Stimulated activated naive B cell treated with anti-CD40 and anti-IgM and Interleukin-4, amounts not matched to agents 10 μg/mL and 1 μg/mL and 100 μg/mL, for 72 hours (primary cell): ENCODE measurements around the gene PRRC1.

ENCODE experiments used
- ATAC-seq, 2 donors: fragments of 150-1000 bp; cut with Tn5 transposase; replicated peaks; 2 replicates each; pipeline ENCODE4 v1.10.0; 2021; ENCODE audit warnings: moderate library complexity in 1 of 2
- DNase-seq: peaks from one replicate; pipeline ENCODE4 v3.0.0; 2021
- H3K27ac Mint-ChIP-seq: one replicate; pipeline ENCODE4 v1.8.0; 2022; ENCODE audit warnings: mild to moderate bottlenecking, mixed read lengths
- H3K27me3 Mint-ChIP-seq, 2 donors: one replicate each; pipeline ENCODE4 v1.8.0; 2022; ENCODE audit warnings: mixed read lengths in 2 of 2
- H3K36me3 Mint-ChIP-seq, 2 donors: one replicate each; pipeline ENCODE4 v1.8.0; 2022; ENCODE audit warnings: mixed read lengths in 2 of 2, mild to moderate bottlenecking in 1 of 2
- H3K4me1 Mint-ChIP-seq, 2 donors: one replicate each; pipeline ENCODE4 v1.8.0; 2022; ENCODE audit warnings: mixed read lengths in 2 of 2, mild to moderate bottlenecking in 1 of 2
- H3K4me3 Mint-ChIP-seq, 2 donors: one replicate each; pipeline ENCODE4 v1.8.0; 2022; ENCODE audit warnings: mild to moderate bottlenecking in 2 of 2, mixed read lengths in 2 of 2, moderate library complexity in 1 of 2
- H3K9me3 Mint-ChIP-seq, 2 donors: one replicate each; pipeline ENCODE4 v1.8.0; 2022; ENCODE audit warnings: mixed read lengths in 2 of 2, mild to moderate bottlenecking in 1 of 2

Gene PRRC1

GRCh38 chr5:127581450-127581849 lies 64.0 kb downstream of the PRRC1 start:
- Mint-ChIP-seq H3K9me3 (no peaks in the 10 kb centered on the region), H3K4me3 (no peak overlapping the region), H3K27me3 (peaks cover 0 to 8% of the 10 kb centered on the region in 2 donors), H3K27ac (no peak overlapping the region), H3K36me3 (no peaks in the 10 kb centered on the region), H3K4me1 (peaks cover 0 to 4% of the 10 kb centered on the region in 2 donors)
- ATAC-seq (no peak), DNase-seq (no peak)

- Mint-ChIP-seq H3K27me3 (peaks cover 0 to 8% of the 10 kb centered on the region in 2 donors), H3K4me3 (no peak overlapping the region), H3K36me3 (no peaks in the 10 kb centered on the region), H3K4me1 (peaks cover 0 to 4% of the 10 kb centered on the region in 2 donors), H3K9me3 (no peaks in the 10 kb centered on the region), H3K27ac (no peak overlapping the region)
- ATAC-seq (no peak), DNase-seq (no peak)
These were observed 65.4 kb downstream of the PRRC1 start for GRCh38 chr5:127582773-127583370.

- DNase-seq (no peak), ATAC-seq (no peak)
- Mint-ChIP-seq H3K36me3 (no peaks in the 10 kb centered on the region), H3K27ac (no peak overlapping the region), H3K27me3 (peaks cover 0 to 8% of the 10 kb centered on the region in 2 donors), H3K4me1 (peaks cover 0 to 4% of the 10 kb centered on the region in 2 donors), H3K4me3 (no peak overlapping the region), H3K9me3 (no peaks in the 10 kb centered on the region)
These were observed 66.4 kb downstream of the PRRC1 start for GRCh38 chr5:127583866-127584265.

GRCh38 chr5:127585661-127586060 lies 68.2 kb downstream of the PRRC1 start:
- no peak overlapping the region for H3K4me3 Mint-ChIP-seq
- H3K27ac Mint-ChIP-seq: no peak overlapping the region
- ATAC-seq: peak; percentile 20 to 32
- no peak for DNase-seq
- H3K4me1 Mint-ChIP-seq: peaks cover 0 to 5% of the 10 kb centered on the region in 2 donors
- peaks cover 0 to 8% of the 10 kb centered on the region in 2 donors for H3K27me3 Mint-ChIP-seq
- H3K36me3 Mint-ChIP-seq: no peaks in the 10 kb centered on the region
- no peaks in the 10 kb centered on the region for H3K9me3 Mint-ChIP-seq

GRCh38 chr5:127586066-127586770 lies 68.8 kb downstream of the PRRC1 start:
- Mint-ChIP-seq H3K27ac (peak overlapping the region; percentile 6), H3K4me1 (peaks cover 0 to 5% of the 10 kb centered on the region in 2 donors), H3K36me3 (no peaks in the 10 kb centered on the region), H3K4me3 (peak overlapping the region in 1 of 2 donors; percentile 5), H3K9me3 (no peaks in the 10 kb centered on the region), H3K27me3 (peaks cover 0 to 8% of the 10 kb centered on the region in 2 donors)
- DNase-seq (no peak), ATAC-seq (peak; percentile 68 to 69)

GRCh38 chr5:127586811-127587210 lies 69.4 kb downstream of the PRRC1 start:
- Mint-ChIP-seq H3K9me3 (no peaks in the 10 kb centered on the region), H3K4me3 (no peak overlapping the region), H3K36me3 (no peaks in the 10 kb centered on the region), H3K4me1 (peaks cover 0 to 5% of the 10 kb centered on the region in 2 donors), H3K27ac (no peak overlapping the region), H3K27me3 (peaks cover 0 to 2% of the 10 kb centered on the region in 2 donors)
- ATAC-seq (peak; percentile 67 to 68), DNase-seq (no peak)

- no peak overlapping the region for H3K4me3 Mint-ChIP-seq
- H3K9me3 Mint-ChIP-seq: no peaks in the 10 kb centered on the region
- DNase-seq: no peak
- no peak overlapping the region for H3K27ac Mint-ChIP-seq
- H3K36me3 Mint-ChIP-seq: no peaks in the 10 kb centered on the region
- no peaks in the 10 kb centered on the region for H3K27me3 Mint-ChIP-seq
- no peak for ATAC-seq
- H3K4me1 Mint-ChIP-seq: peaks cover 0 to 5% of the 10 kb centered on the region in 2 donors
These were observed 69.9 kb downstream of the PRRC1 start for GRCh38 chr5:127587246-127587917.

GRCh38 chr5:127588368-127588767 lies 70.9 kb downstream of the PRRC1 start:
- H3K27me3 Mint-ChIP-seq: no peaks in the 10 kb centered on the region
- H3K4me3 Mint-ChIP-seq: no peak overlapping the region
- H3K9me3 Mint-ChIP-seq: no peaks in the 10 kb centered on the region
- ATAC-seq (no peak), DNase-seq (no peak)
- H3K27ac Mint-ChIP-seq: no peak overlapping the region
- H3K4me1 Mint-ChIP-seq: peaks cover 0 to 5% of the 10 kb centered on the region in 2 donors
- H3K36me3 Mint-ChIP-seq: no peaks in the 10 kb centered on the region

GRCh38 chr5:127589309-127590030 lies 72.0 kb downstream of the PRRC1 start:
- Mint-ChIP-seq H3K27ac (no peak overlapping the region), H3K4me1 (peaks cover 0 to 5% of the 10 kb centered on the region in 2 donors), H3K36me3 (no peaks in the 10 kb centered on the region), H3K4me3 (no peak overlapping the region), H3K27me3 (no peaks in the 10 kb centered on the region), H3K9me3 (no peaks in the 10 kb centered on the region)
- DNase-seq (no peak), ATAC-seq (peak; percentile 44 to 46)

GRCh38 chr5:127590156-127590722 lies 72.8 kb downstream of the PRRC1 start:
- Mint-ChIP-seq H3K4me3 (no peak overlapping the region), H3K27me3 (no peaks in the 10 kb centered on the region), H3K9me3 (no peaks in the 10 kb centered on the region), H3K27ac (no peak overlapping the region), H3K4me1 (peaks cover 0 to 5% of the 10 kb centered on the region in 2 donors), H3K36me3 (no peaks in the 10 kb centered on the region)
- DNase-seq (no peak), ATAC-seq (no peak)

GRCh38 chr5:127595484-127596368 lies 78.3 kb downstream of the PRRC1 start:
- no peak for ATAC-seq
- Mint-ChIP-seq H3K9me3 (no peaks in the 10 kb centered on the region), H3K27me3 (no peaks in the 10 kb centered on the region), H3K4me1 (no peaks in the 10 kb centered on the region), H3K27ac (no peak overlapping the region), H3K36me3 (no peaks in the 10 kb centered on the region), H3K4me3 (no peak overlapping the region)
- DNase-seq: no peak

GRCh38 chr5:127596501-127596900 lies 79.1 kb downstream of the PRRC1 start:
- Mint-ChIP-seq H3K27ac (no peak overlapping the region), H3K27me3 (no peaks in the 10 kb centered on the region), H3K4me1 (no peaks in the 10 kb centered on the region), H3K36me3 (no peaks in the 10 kb centered on the region), H3K9me3 (no peaks in the 10 kb centered on the region), H3K4me3 (no peak overlapping the region)
- no peak for ATAC-seq
- no peak for DNase-seq

- H3K4me3 Mint-ChIP-seq: no peak overlapping the region
- no peaks in the 10 kb centered on the region for H3K9me3 Mint-ChIP-seq
- H3K4me1 Mint-ChIP-seq: peaks cover 6 to 11% of the 10 kb centered on the region in 2 donors
- ATAC-seq: no peak
- H3K27ac Mint-ChIP-seq: no peak overlapping the region
- peaks cover 0 to 4% of the 10 kb centered on the region in 2 donors for H3K27me3 Mint-ChIP-seq
- DNase-seq: no peak
- no peaks in the 10 kb centered on the region for H3K36me3 Mint-ChIP-seq
These were observed 81.9 kb downstream of the PRRC1 start for GRCh38 chr5:127599320-127599719.
